ENCODE results near the gene TRPV6.

Gene TRPV6

GRCh38 chr7:142892951-142893350 is 7.4 kb upstream of the TRPV6 start:
- no peak overlapping the region for H3K4me3 ChIP-seq (ENCODE audit: low read depth, low read length)
- TF ChIP-seq CTCF (IDR thresholded peaks at IDR 0.05; ENCODE audit: low read depth, low read length), result no peak

- no peak overlapping the region for H3K4me3 ChIP-seq (ENCODE audit: low read depth, low read length)
- no peak for TF ChIP-seq CTCF (IDR thresholded peaks at IDR 0.05; ENCODE audit: low read depth, low read length)
Observed at GRCh38 chr7:142891490-142892082, 6.0 kb upstream of the TRPV6 start.

GRCh38 chr7:142890874-142891485 is 5.4 kb upstream of the TRPV6 start:
- H3K4me3 ChIP-seq (ENCODE audit: low read depth, low read length), result no peak overlapping the region
- no peak for TF ChIP-seq CTCF (IDR thresholded peaks at IDR 0.05; ENCODE audit: low read depth, low read length)

- no peak for TF ChIP-seq CTCF (IDR thresholded peaks at IDR 0.05; ENCODE audit: low read depth, low read length)
- no peak overlapping the region for H3K4me3 ChIP-seq (ENCODE audit: low read depth, low read length)
Observed at GRCh38 chr7:142889816-142890215, 4.3 kb upstream of the TRPV6 start.

GRCh38 chr7:142887282-142888015 is 1.9 kb upstream of the TRPV6 start:
- no peak overlapping the region for H3K4me3 ChIP-seq (ENCODE audit: low read depth, low read length)
- TF ChIP-seq CTCF (IDR thresholded peaks at IDR 0.05; ENCODE audit: low read depth, low read length), result no peak

GRCh38 chr7:142886866-142887265 is 1.3 kb upstream of the TRPV6 start:
- H3K4me3 ChIP-seq (ENCODE audit: low read depth, low read length), result no peak overlapping the region
- no peak for TF ChIP-seq CTCF (IDR thresholded peaks at IDR 0.05; ENCODE audit: low read depth, low read length)

GRCh38 chr7:142884286-142884640 is 1.3 kb downstream of the TRPV6 start:
- TF ChIP-seq CTCF (IDR thresholded peaks at IDR 0.05; ENCODE audit: low read depth, low read length), result no peak
- no peak overlapping the region for H3K4me3 ChIP-seq (ENCODE audit: low read depth, low read length)

Data from WI38 (cell line).